Activated T-cell treated with anti-CD3 and anti-CD28 coated beads, Interleukin-2, amount 50 U/mL, for 72 hours (primary cell): Measurements from ENCODE around the gene UNC13B. TPM values are rescaled to one million over a fixed set of nuclear protein-coding genes. Genes with fewer than 3 reads are reported as not detected.

ENCODE experiments used
- ATAC-seq, 2 donors: fragments of 150-1000 bp; cut with Tn5 transposase; replicated peaks in 1 of 2; 2 replicates each; pipeline ENCODE4 v1.10.0; 2021; ENCODE audit warnings: moderate library complexity in 2 of 2, mild to moderate bottlenecking in 1 of 2
- DNase-seq, 2 donors: peaks; one replicate each; pipeline ENCODE4 v3.0.0; 2021 to 2022; ENCODE audit warnings: mixed read lengths in 1 of 2
- H3K27ac Mint-ChIP-seq: one replicate; pipeline ENCODE4 v1.8.0; 2022; ENCODE audit warnings: mild to moderate bottlenecking, moderate library complexity, mixed read lengths
- H3K27me3 Mint-ChIP-seq: one replicate; pipeline ENCODE4 v1.8.0; 2022; ENCODE audit warnings: low read depth, mixed read lengths
- H3K36me3 Mint-ChIP-seq, 2 donors: one replicate each; pipeline ENCODE4 v1.8.0; 2022; ENCODE audit warnings: mixed read lengths in 2 of 2, mild to moderate bottlenecking in 1 of 2; ENCODE audit not compliant: insufficient read depth in 2 of 2
- H3K4me1 Mint-ChIP-seq: one replicate; pipeline ENCODE4 v1.8.0; 2022; ENCODE audit warnings: low read depth, mixed read lengths
- H3K4me3 Mint-ChIP-seq, 2 donors: one replicate each; pipeline ENCODE4 v1.8.0; 2022; ENCODE audit warnings: mild to moderate bottlenecking in 2 of 2, mixed read lengths in 2 of 2, moderate library complexity in 2 of 2
- H3K9me3 Mint-ChIP-seq, 2 donors: one replicate each; pipeline ENCODE4 v1.8.0; 2022; ENCODE audit warnings: mixed read lengths in 2 of 2
- total RNA-seq, 2 donors: library from RNA; stranded (reverse); gene quantifications; one replicate each; pipeline ENCODE4 v1.2.3, GENCODE V29; 2022

The UNC13B gene
- total RNA-seq, 2 donors from 2014 or later: 0.91 to 1.2 TPM

GRCh38 chr9:35432076-35432475, 270.3 kb downstream of the UNC13B start:
- no peak overlapping the region for H3K27ac Mint-ChIP-seq
- peaks cover 2% of the 10 kb centered on the region in 2 donors for H3K9me3 Mint-ChIP-seq
- ATAC-seq: no peak

GRCh38 chr9:35436933-35437332, 275.1 kb downstream of the UNC13B start:
- Mint-ChIP-seq H3K27me3 (peaks cover 8% of the 10 kb centered on the region), H3K4me3 (no peak overlapping the region), H3K27ac (no peak overlapping the region), H3K9me3 (no peaks in the 10 kb centered on the region), H3K36me3 (no peaks in the 10 kb centered on the region), H3K4me1 (no peaks in the 10 kb centered on the region)
- ATAC-seq (no peak), DNase-seq (no peak)

More at GRCh38 chr9:35432076-35432475, 270.3 kb downstream of the UNC13B start:
- Mint-ChIP-seq H3K4me3 (no peak overlapping the region), H3K4me1 (no peaks in the 10 kb centered on the region), H3K36me3 (peaks cover 0 to 3% of the 10 kb centered on the region in 2 donors), H3K27me3 (peaks cover 34% of the 10 kb centered on the region)
- DNase-seq: no peak

DNA sequence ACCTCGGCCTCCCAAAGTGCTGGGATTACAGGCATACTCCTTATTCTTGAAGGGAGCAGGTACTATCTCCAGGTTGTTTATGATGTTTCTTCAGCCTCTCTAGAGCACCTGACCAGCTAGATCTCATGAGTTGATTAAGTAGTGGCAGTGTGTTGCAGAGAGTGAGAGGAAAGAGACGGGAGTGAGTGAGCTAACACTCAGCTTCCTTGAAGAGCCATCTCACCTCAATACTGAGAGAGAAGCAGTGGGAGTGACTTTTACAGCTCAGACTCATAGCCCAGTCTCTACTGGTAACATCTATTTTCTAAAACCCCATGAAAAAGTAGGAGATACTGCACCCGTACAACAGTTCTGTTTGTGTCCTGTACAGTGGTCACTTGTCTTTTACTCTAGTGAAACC, 284.2 kb downstream of the UNC13B start:
- no peak overlapping the region for H3K4me3 Mint-ChIP-seq
- DNase-seq (no peak), ATAC-seq (no peak)
- H3K36me3 Mint-ChIP-seq: no peaks in the 10 kb centered on the region
- H3K27ac Mint-ChIP-seq: no peak overlapping the region
- no peaks in the 10 kb centered on the region for H3K4me1 Mint-ChIP-seq
- H3K9me3 Mint-ChIP-seq: no peaks in the 10 kb centered on the region
- peaks cover 30% of the 10 kb centered on the region for H3K27me3 Mint-ChIP-seq

DNA sequence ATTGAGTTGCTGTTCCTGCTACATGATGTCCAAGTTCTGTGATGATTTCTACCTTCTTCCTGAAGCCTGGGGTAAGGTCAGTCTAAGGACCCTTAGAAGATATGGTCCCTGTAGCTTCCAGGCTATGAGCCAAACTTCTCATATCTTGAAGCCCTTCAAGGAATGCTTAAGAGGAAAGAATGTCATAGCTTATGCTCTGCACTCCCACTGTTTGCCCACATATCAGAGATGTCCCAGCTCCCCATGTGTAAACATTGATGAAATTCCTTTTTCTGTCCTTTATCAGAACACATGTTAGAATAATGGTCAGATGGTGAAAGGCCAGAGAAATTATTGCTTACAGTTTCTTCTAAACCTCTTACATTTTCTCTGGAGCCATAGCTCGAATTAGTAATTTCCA, 286.7 kb downstream of the UNC13B start:
- Mint-ChIP-seq H3K9me3 (no peaks in the 10 kb centered on the region), H3K27me3 (peaks cover 44% of the 10 kb centered on the region), H3K27ac (no peak overlapping the region), H3K4me1 (no peaks in the 10 kb centered on the region), H3K4me3 (no peak overlapping the region), H3K36me3 (peaks cover 0 to 2% of the 10 kb centered on the region in 2 donors)
- no peak for DNase-seq
- no peak for ATAC-seq

- H3K4me3 Mint-ChIP-seq: no peak overlapping the region
- peaks cover 37% of the 10 kb centered on the region for H3K27me3 Mint-ChIP-seq
- peaks cover 3 to 7% of the 10 kb centered on the region in 2 donors for H3K9me3 Mint-ChIP-seq
- H3K27ac Mint-ChIP-seq: no peak overlapping the region
- no peaks in the 10 kb centered on the region for H3K4me1 Mint-ChIP-seq
- peaks cover 0 to 4% of the 10 kb centered on the region in 2 donors for H3K36me3 Mint-ChIP-seq
- DNase-seq (no peak), ATAC-seq (no peak)
These were observed 290.7 kb downstream of the UNC13B start for GRCh38 chr9:35452481-35452880.

DNA sequence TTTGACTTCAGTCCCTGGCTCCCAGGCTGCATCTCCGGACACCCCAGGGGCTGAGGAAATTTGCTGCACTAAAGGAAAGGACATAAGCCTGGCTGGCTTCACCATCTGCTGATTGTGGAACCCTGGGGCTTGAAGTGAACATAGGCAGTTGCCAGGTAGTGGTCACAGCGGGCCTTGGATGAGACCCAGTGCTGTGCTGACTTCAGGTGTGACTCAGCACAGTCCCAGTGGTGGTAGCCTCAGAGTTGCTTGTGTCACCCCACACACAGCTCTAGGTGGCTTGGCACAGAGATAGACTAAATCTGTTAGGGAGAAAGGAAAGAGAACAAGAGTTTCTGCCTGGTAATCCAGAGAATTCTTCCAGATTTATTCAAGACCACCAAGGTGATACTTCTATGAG, 292.0 kb downstream of the UNC13B start:
- ATAC-seq (no peak), DNase-seq (no peak)
- peaks cover 36% of the 10 kb centered on the region for H3K27me3 Mint-ChIP-seq
- H3K36me3 Mint-ChIP-seq: peaks cover 0 to 4% of the 10 kb centered on the region in 2 donors
- no peaks in the 10 kb centered on the region for H3K4me1 Mint-ChIP-seq
- no peak overlapping the region for H3K4me3 Mint-ChIP-seq
- H3K27ac Mint-ChIP-seq: no peak overlapping the region
- H3K9me3 Mint-ChIP-seq: peaks cover 3 to 7% of the 10 kb centered on the region in 2 donors

Other genes with a start within 250 kb of the UNC13B start
- gene PHF24, start 203.7 kb upstream of the UNC13B start, total RNA-seq: 1 to 10 TPM in 1 of 2 donors, under 1 TPM in 1; 1.00 to 1.1 TPM
- 10 to 100 TPM in 1 of 2 donors, 1 to 10 TPM in 1; 9.9 to 10.6 TPM for gene DNAJB5, start 172.3 kb upstream of the UNC13B start, total RNA-seq
- 100 to 1,000 TPM; 190 to 199 TPM for gene VCP, start 89.4 kb upstream of the UNC13B start, total RNA-seq
- 100 to 1,000 TPM in 1 of 2 donors, 10 to 100 TPM in 1; 94.8 to 116 TPM for gene FANCG, start 82.1 kb upstream of the UNC13B start, total RNA-seq
- gene PIGO, start 65.4 kb upstream of the UNC13B start, total RNA-seq: 10 to 100 TPM; 25.6 to 27.9 TPM
- gene STOML2, start 58.9 kb upstream of the UNC13B start, total RNA-seq: 100 to 1,000 TPM; 151 to 169 TPM
- gene ATOSB, start 46.1 kb upstream of the UNC13B start, total RNA-seq: 10 to 100 TPM in 1 of 2 donors, 1 to 10 TPM in 1; 8.3 to 11.3 TPM